ENCODE results near the gene GRM4.

GRCh38 chr6:33976437-33977360, 169.2 kb downstream of the GRM4 start:
- TF ChIP-seq CTCF (IDR thresholded peaks at IDR 0.05) (no peak), POLR2A (IDR thresholded peaks at IDR 0.05) (no peak)

All from uterus (tissue), 2 donors.